ENCODE results near the gene TENM3. TPM values are rescaled to one million over a fixed set of nuclear protein-coding genes. Genes with fewer than 3 reads are reported as not detected.

TENM3 gene
- total RNA-seq, 2 experiments from 2014 or later: not detected

- H3K27me3 Mint-ChIP-seq: peaks cover 3% of the 10 kb centered on the region
- ATAC-seq (ENCODE audit: low read depth) (no peak), DNase-seq (no peak)
- H3K4me1 Mint-ChIP-seq: no peaks in the 10 kb centered on the region
- no peaks in the 10 kb centered on the region for H3K36me3 Mint-ChIP-seq
- H3K27ac Mint-ChIP-seq: no peak overlapping the region
- no peak overlapping the region for H3K4me3 Mint-ChIP-seq
- POLR2A ChIA-PET: no interaction called here
- H3K9me3 Mint-ChIP-seq: no peaks in the 10 kb centered on the region
Observed at GRCh38 chr4:182575225-182575624, 332.0 kb downstream of the TENM3 start.

GRCh38 chr4:182576601-182577289 is 333.5 kb downstream of the TENM3 start:
- ATAC-seq (ENCODE audit: low read depth) (no peak), DNase-seq (no peak)
- H3K27me3 Mint-ChIP-seq: peaks cover 3% of the 10 kb centered on the region
- H3K36me3 Mint-ChIP-seq: no peaks in the 10 kb centered on the region
- POLR2A ChIA-PET: no interaction called here
- H3K4me1 Mint-ChIP-seq: no peaks in the 10 kb centered on the region
- no peaks in the 10 kb centered on the region for H3K9me3 Mint-ChIP-seq
- H3K4me3 Mint-ChIP-seq: no peak overlapping the region
- no peak overlapping the region for H3K27ac Mint-ChIP-seq

- H3K9me3 Mint-ChIP-seq: no peaks in the 10 kb centered on the region
- DNase-seq (no peak), ATAC-seq (ENCODE audit: low read depth) (no peak)
- H3K4me3 Mint-ChIP-seq: no peak overlapping the region
- no peak overlapping the region for H3K27ac Mint-ChIP-seq
- H3K36me3 Mint-ChIP-seq: no peaks in the 10 kb centered on the region
- H3K27me3 Mint-ChIP-seq: peaks cover 3% of the 10 kb centered on the region
- POLR2A ChIA-PET: no interaction called here
- no peaks in the 10 kb centered on the region for H3K4me1 Mint-ChIP-seq
Observed at GRCh38 chr4:182577411-182577810, 334.2 kb downstream of the TENM3 start.

GRCh38 chr4:182578402-182578801 is 335.2 kb downstream of the TENM3 start:
- Mint-ChIP-seq H3K4me3 (no peak overlapping the region), H3K27ac (no peak overlapping the region), H3K4me1 (no peaks in the 10 kb centered on the region), H3K36me3 (no peaks in the 10 kb centered on the region), H3K27me3 (peaks cover 3% of the 10 kb centered on the region), H3K9me3 (no peaks in the 10 kb centered on the region)
- DNase-seq: no peak
- no peak for ATAC-seq (ENCODE audit: low read depth)
- POLR2A ChIA-PET: no interaction called here

GRCh38 chr4:182582245-182582644 is 339.0 kb downstream of the TENM3 start:
- H3K27me3 Mint-ChIP-seq: no peaks in the 10 kb centered on the region
- H3K9me3 Mint-ChIP-seq: no peaks in the 10 kb centered on the region
- no peak overlapping the region for H3K4me3 Mint-ChIP-seq
- DNase-seq (no peak), ATAC-seq (ENCODE audit: low read depth) (no peak)
- H3K36me3 Mint-ChIP-seq: no peaks in the 10 kb centered on the region
- H3K4me1 Mint-ChIP-seq: no peaks in the 10 kb centered on the region
- POLR2A ChIA-PET: no interaction called here
- no peak overlapping the region for H3K27ac Mint-ChIP-seq

- H3K27me3 Mint-ChIP-seq: no peaks in the 10 kb centered on the region
- no peak overlapping the region for H3K27ac Mint-ChIP-seq
- no peak overlapping the region for H3K4me3 Mint-ChIP-seq
- DNase-seq: no peak
- no peaks in the 10 kb centered on the region for H3K36me3 Mint-ChIP-seq
- POLR2A ChIA-PET: no interaction called here
- no peaks in the 10 kb centered on the region for H3K9me3 Mint-ChIP-seq
- ATAC-seq (ENCODE audit: low read depth): no peak
- H3K4me1 Mint-ChIP-seq: no peaks in the 10 kb centered on the region
Observed at GRCh38 chr4:182583703-182584415, 340.7 kb downstream of the TENM3 start.

- Mint-ChIP-seq H3K27me3 (no peaks in the 10 kb centered on the region), H3K4me1 (no peaks in the 10 kb centered on the region), H3K27ac (no peak overlapping the region), H3K9me3 (no peaks in the 10 kb centered on the region), H3K36me3 (no peaks in the 10 kb centered on the region), H3K4me3 (no peak overlapping the region)
- ATAC-seq (ENCODE audit: low read depth) (no peak), DNase-seq (no peak)
- POLR2A ChIA-PET: no interaction called here
Observed at GRCh38 chr4:182585321-182585720, 342.1 kb downstream of the TENM3 start.

- no peak overlapping the region for H3K4me3 Mint-ChIP-seq
- ATAC-seq (ENCODE audit: low read depth) (no peak), DNase-seq (no peak)
- no peak overlapping the region for H3K27ac Mint-ChIP-seq
- H3K4me1 Mint-ChIP-seq: no peaks in the 10 kb centered on the region
- H3K9me3 Mint-ChIP-seq: no peaks in the 10 kb centered on the region
- peaks cover 2% of the 10 kb centered on the region for H3K27me3 Mint-ChIP-seq
- POLR2A ChIA-PET: no interaction called here
- no peaks in the 10 kb centered on the region for H3K36me3 Mint-ChIP-seq
Observed at GRCh38 chr4:182589100-182589499, 345.9 kb downstream of the TENM3 start.

GRCh38 chr4:182593402-182593801 is 350.2 kb downstream of the TENM3 start:
- Mint-ChIP-seq H3K4me1 (no peaks in the 10 kb centered on the region), H3K27ac (no peak overlapping the region), H3K9me3 (no peaks in the 10 kb centered on the region), H3K27me3 (peaks cover 2% of the 10 kb centered on the region), H3K4me3 (no peak overlapping the region), H3K36me3 (no peaks in the 10 kb centered on the region)
- ATAC-seq (ENCODE audit: low read depth): no peak
- DNase-seq: no peak
- POLR2A ChIA-PET: no interaction called here

GRCh38 chr4:182593864-182594263 is 350.7 kb downstream of the TENM3 start:
- no peak overlapping the region for H3K27ac Mint-ChIP-seq

GRCh38 chr4:182600093-182600492 is 356.9 kb downstream of the TENM3 start:
- Mint-ChIP-seq H3K27ac (no peak overlapping the region), H3K27me3 (peaks cover 2% of the 10 kb centered on the region), H3K4me3 (no peak overlapping the region), H3K4me1 (no peaks in the 10 kb centered on the region), H3K36me3 (no peaks in the 10 kb centered on the region), H3K9me3 (no peaks in the 10 kb centered on the region)
- DNase-seq (no peak), ATAC-seq (ENCODE audit: low read depth) (no peak)
- POLR2A ChIA-PET: no interaction called here

More at GRCh38 chr4:182593864-182594263, 350.7 kb downstream of the TENM3 start:
- Mint-ChIP-seq H3K4me1 (no peaks in the 10 kb centered on the region), H3K9me3 (no peaks in the 10 kb centered on the region), H3K4me3 (no peak overlapping the region), H3K36me3 (no peaks in the 10 kb centered on the region), H3K27me3 (peaks cover 2% of the 10 kb centered on the region)
- DNase-seq (no peak), ATAC-seq (ENCODE audit: low read depth) (no peak)
- POLR2A ChIA-PET: no interaction called here

- ATAC-seq (ENCODE audit: low read depth): no peak
- Mint-ChIP-seq H3K9me3 (no peaks in the 10 kb centered on the region), H3K27ac (no peak overlapping the region), H3K4me3 (no peak overlapping the region), H3K4me1 (no peaks in the 10 kb centered on the region), H3K36me3 (no peaks in the 10 kb centered on the region), H3K27me3 (peaks cover 2% of the 10 kb centered on the region)
- DNase-seq: no peak
- POLR2A ChIA-PET: no interaction called here
Observed at GRCh38 chr4:182600856-182601255, 357.7 kb downstream of the TENM3 start.

GRCh38 chr4:182604161-182604622 is 361.0 kb downstream of the TENM3 start:
- ATAC-seq (ENCODE audit: low read depth) (no peak), DNase-seq (no peak)
- POLR2A ChIA-PET: no interaction called here
- Mint-ChIP-seq H3K27me3 (peaks cover 2% of the 10 kb centered on the region), H3K36me3 (no peaks in the 10 kb centered on the region), H3K27ac (no peak overlapping the region), H3K4me3 (no peak overlapping the region), H3K4me1 (no peaks in the 10 kb centered on the region), H3K9me3 (no peaks in the 10 kb centered on the region)

GRCh38 chr4:182604953-182605352 is 361.8 kb downstream of the TENM3 start:
- ATAC-seq (ENCODE audit: low read depth) (no peak), DNase-seq (no peak)
- peaks cover 2% of the 10 kb centered on the region for H3K27me3 Mint-ChIP-seq
- POLR2A ChIA-PET: no interaction called here
- H3K4me3 Mint-ChIP-seq: no peak overlapping the region
- H3K36me3 Mint-ChIP-seq: no peaks in the 10 kb centered on the region
- no peaks in the 10 kb centered on the region for H3K4me1 Mint-ChIP-seq
- H3K9me3 Mint-ChIP-seq: no peaks in the 10 kb centered on the region
- no peak overlapping the region for H3K27ac Mint-ChIP-seq

Measured in activated naive CD8-positive, alpha-beta T cell treated with anti-CD3 and anti-CD28 coated beads, Interleukin-2, amount 10 ng/mL, durations not matched to agents 7 days and 5 days (primary cell).